ENCODE results near the gene SPRR1A.

Gene SPRR1A

DNA sequence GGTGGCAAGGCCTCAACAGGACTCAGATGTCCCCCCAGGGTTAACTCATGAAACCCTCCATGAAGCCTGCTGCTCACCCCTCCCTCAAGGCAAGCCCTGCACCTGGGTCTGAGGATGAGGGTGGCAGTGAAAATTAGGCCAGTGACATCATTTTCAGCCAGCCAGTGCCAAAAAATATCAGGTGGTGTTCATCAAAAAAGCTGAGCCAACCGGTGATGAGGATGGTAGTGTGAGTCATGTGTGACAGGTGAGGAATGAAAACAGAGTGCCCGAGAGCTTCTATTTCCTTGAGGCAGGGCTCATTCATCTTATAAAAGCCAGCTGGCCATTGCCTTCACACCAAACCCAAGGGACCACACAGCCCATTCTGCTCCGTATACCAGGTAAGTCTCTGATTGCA lies at the start of gene SPRR1A:
SPRR1A (plus strand) TSS at position 339 of the 400 bp plus-strand sequence. CDS start 1,150 bp downstream, outside the sequence.
- DNase-seq (ENCODE audit: low read depth): no peak

- no peak for DNase-seq (ENCODE audit: low read depth)
Observed at GRCh38 chr1:152940614-152941013, 43.3 kb upstream of the SPRR1A start.

GRCh38 chr1:152941037-152941711 lies 42.7 kb upstream of the SPRR1A start:
- DNase-seq (ENCODE audit: low read depth): no peak

- DNase-seq (ENCODE audit: low read depth): no peak
Observed at GRCh38 chr1:152942161-152942560, 41.7 kb upstream of the SPRR1A start.

DNA sequence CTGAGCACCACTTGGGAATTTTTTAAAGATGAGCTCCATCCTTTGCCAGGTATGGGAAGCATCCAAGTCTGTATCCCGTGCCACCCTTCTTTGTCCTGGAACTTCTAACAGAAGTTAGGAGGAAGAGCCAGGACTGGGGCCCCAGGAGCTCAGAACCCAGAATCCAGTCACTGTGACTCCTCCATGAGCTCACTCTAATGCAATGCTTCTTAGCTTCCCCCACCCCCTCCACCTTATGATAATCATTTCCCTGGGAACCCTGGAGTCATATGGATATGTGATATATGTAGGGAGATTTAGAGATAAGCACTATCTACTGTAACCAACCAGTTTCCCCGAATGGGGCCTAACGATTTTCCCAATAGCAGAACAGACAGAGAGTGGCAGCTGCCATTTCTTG lies 37.6 kb upstream of the SPRR1A start:
- no peak for DNase-seq (ENCODE audit: low read depth)

GRCh38 chr1:152946651-152947256 lies 37.1 kb upstream of the SPRR1A start, which contains the start of gene SPRR5:
SPRR5 (plus strand) TSS chr1:152947206; CDS start chr1:152948555, 1,349 bp downstream.
- no peak for DNase-seq (ENCODE audit: low read depth)

DNA sequence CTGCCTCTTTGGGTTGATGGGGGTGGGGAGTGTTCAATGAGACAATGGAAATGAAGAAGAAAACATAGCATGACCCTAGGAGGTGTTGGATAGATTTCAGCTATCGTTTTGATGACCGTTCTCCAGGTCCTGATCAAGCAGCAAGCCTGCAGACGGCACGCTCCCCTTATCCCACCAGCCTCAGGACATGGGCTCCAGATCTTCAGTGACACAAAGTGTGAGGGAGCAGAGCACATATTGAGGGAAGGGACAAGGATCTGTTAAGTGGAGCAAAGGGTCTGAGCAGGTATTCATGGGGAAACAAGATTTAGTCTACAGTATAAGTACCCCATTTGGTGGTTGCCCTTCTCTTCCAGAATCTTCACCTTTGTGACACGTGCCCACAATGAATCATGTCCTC lies 32.2 kb upstream of the SPRR1A start:
- DNase-seq (ENCODE audit: low read depth): no peak

DNA sequence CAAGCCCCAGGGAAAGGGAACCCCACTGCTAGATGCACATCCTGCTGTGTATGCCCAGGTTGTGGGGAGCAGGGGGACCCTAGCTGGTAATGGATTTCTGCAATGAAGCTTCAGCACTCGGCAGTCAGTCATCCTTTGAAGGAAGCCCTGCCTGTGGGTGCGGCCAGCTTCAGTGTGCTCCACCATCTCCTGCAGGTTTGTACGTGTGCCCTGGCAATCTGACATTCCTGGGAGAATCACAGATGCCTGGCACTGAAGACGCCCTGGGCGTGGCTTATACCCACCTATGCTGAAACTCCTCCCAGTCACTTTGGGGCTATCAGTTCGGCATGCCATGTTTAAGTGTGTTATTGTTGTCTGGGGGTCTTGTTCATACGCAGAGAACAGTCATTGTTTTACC lies 30.1 kb upstream of the SPRR1A start:
- no peak for DNase-seq (ENCODE audit: low read depth)

DNA sequence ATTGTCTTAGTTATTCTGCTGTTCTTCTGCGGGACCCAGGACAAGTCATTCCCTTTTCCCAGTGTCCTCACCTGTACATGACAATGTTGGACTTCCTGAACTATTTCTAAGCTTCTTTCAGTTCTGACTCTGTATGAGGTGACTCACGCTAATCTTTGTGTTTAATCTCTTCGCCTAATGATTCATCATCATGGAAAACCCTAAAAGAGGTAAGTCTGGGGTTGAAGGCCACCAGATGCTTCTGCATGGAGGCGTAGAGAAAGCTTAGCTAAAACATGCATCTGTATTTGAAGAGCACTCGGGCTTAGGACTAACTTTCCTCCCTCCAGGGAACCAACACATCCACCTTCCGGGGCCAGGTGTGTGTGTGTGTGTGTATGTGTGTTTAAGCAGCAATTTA lies 29.4 kb upstream of the SPRR1A start:
- no peak for DNase-seq (ENCODE audit: low read depth)

DNA sequence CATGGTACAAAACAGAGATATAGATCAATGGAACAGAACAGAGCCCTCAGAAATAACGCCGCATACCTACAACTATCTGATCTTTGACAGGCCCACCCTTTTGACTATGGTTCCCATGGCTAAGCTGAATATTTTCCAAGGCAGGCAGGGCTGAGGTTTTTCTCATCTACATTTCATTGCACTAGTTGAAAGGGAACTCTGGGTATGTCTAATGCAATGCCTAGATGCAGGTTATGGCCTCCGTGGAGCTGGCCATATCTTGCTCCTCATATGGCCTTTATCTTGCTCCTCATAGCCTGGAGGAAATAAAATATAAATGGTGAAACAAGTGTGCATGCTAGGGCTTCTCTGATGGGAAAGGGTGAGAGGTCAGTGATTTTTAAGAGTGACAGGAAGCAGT lies 26.3 kb upstream of the SPRR1A start:
- no peak for DNase-seq (ENCODE audit: low read depth)

DNA sequence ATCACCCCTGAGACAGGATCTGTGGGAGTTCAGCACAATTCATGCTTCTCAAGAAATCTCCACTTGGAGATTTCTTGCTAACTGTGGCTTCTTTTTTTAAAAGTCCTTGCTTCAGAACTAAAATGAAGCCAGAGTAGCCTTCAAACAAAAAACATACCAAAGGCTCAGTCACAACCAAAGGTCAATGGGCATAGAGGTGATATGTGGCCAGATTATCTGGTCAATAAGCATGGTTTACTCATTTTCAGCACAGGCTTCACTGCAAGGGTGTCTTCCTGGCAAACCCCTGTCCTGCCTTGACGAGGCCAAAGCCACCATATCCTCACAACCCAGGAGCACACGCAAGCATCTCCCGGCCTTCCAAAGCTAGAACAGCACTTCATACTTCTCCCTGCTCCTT lies 24.6 kb upstream of the SPRR1A start:
- DNase-seq (ENCODE audit: low read depth): no peak

GRCh38 chr1:152959801-152960451 lies 24.0 kb upstream of the SPRR1A start:
- DNase-seq (ENCODE audit: low read depth): no peak

GRCh38 chr1:152960452-152961044 lies 23.3 kb upstream of the SPRR1A start:
- no peak for DNase-seq (ENCODE audit: low read depth)

- no peak for DNase-seq (ENCODE audit: low read depth)
Observed at GRCh38 chr1:152961226-152961891, 22.5 kb upstream of the SPRR1A start.

- no peak for DNase-seq (ENCODE audit: low read depth)
Observed at GRCh38 chr1:152962876-152963415, 20.9 kb upstream of the SPRR1A start.

DNA sequence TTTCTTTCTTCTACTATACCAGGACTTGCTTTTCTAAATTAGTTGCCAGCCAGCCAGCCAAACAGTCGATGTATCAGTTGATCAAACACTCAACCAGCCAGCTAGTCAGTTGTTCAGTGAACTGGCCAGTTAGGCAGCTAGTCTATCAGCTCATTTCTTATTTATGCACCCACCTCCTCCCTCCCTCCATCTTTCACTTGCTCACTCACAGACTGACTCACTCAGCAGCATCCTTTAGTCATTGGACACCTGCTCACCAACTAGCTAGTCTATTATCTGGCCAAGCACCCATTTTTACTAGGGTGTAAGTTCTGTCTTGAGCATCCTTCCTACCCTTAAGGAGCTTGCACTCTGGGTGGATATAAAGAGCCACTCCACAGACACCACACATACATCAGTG lies 19.3 kb upstream of the SPRR1A start:
- DNase-seq (ENCODE audit: low read depth): no peak

DNA sequence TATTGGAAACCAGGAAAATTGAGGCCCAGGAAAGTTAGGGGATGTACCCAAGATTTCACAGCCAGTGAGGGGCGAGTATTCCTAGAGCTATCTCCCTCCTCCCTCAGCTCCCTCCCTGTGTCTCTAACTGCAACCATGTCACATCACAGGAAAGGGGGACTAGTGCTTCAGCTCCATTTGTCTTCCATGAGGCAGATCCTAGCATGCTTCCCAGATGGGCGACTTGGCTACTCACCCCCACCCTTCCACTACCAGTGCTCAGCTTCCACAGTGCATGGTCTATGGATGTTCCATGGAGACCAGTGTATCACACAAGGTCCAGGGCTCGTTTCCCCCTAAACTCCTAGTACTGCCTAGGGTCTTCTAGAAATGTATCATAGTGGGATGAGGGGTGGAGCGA lies 18.0 kb upstream of the SPRR1A start:
- no peak for DNase-seq (ENCODE audit: low read depth)

- no peak for DNase-seq (ENCODE audit: low read depth)
Observed at GRCh38 chr1:152967201-152967600, 16.7 kb upstream of the SPRR1A start.

- no peak for DNase-seq (ENCODE audit: low read depth)
Observed at GRCh38 chr1:152968248-152968647, 15.6 kb upstream of the SPRR1A start.

DNA sequence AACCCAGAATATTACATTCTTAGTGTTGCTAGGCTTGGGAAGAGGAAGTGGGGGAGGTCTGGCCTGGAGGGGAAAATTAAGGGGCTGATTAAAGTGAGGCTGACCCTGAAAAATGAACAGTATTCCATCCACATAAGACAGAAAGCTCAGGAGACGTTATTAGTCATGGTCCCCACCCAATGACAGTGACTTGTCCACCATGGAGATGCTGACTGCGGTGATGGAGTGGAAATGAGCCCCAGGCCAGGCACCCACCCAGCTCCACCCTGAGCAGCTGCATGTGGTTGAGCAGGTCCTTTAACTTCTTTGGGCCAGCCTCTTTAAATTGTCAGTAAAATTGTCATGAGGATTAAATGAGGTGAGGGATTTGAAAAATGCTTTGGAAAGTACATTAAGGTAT lies 14.8 kb upstream of the SPRR1A start:
- no peak for DNase-seq (ENCODE audit: low read depth)

- DNase-seq (ENCODE audit: low read depth): no peak
Observed at GRCh38 chr1:152970495-152970894, 13.4 kb upstream of the SPRR1A start, which contains the start of gene SPRR4. SPRR4 (plus strand) TSS chr1:152970648; CDS start chr1:152971891, 1,243 bp downstream.

Data from stimulated activated CD8-positive, alpha-beta memory T cell treated with anti-CD3 and anti-CD28 coated beads, Interleukin-4, amount 100 ng/mL, for 24 hours (primary cell).